HG02588 (cell line): Measurements from ENCODE around the gene GPR157.
"Not testable (repeated sequence)": the region's sequence is repeated elsewhere in the genome, so short reads cannot be mapped to it uniquely, and the experiment has no call there.

ENCODE experiments used
- ATAC-seq: cut with Tn5 transposase; IDR thresholded peaks from one replicate; pipeline ENCODE4 v1.9.1; 2021; ENCODE audit warnings: mild to moderate bottlenecking, moderate library complexity; ENCODE audit not compliant: unreplicated experiment

GPR157 gene

GRCh38 chr1:9128520-9129265, at the start of gene GPR157:
Gene GPR157 (minus strand): TSS chr1:9129102. CDS start chr1:9129027, 75 bp downstream.
- peak; percentile 63 for ATAC-seq

GRCh38 chr1:9174762-9175161, 45.9 kb upstream of the GPR157 start:
- ATAC-seq: no peak

GRCh38 chr1:9174243-9174642, 45.3 kb upstream of the GPR157 start:
- no peak for ATAC-seq

GRCh38 chr1:9169601-9170137, 40.8 kb upstream of the GPR157 start:
- no peak for ATAC-seq

- no peak for ATAC-seq
These were observed 38.7 kb upstream of the GPR157 start for GRCh38 chr1:9167638-9168037.

- ATAC-seq: no peak
These were observed 37.7 kb upstream of the GPR157 start for GRCh38 chr1:9166289-9167235.

GRCh38 chr1:9165396-9165795, 36.5 kb upstream of the GPR157 start:
- no peak for ATAC-seq

- no peak for ATAC-seq
These were observed 36.0 kb upstream of the GPR157 start for GRCh38 chr1:9164919-9165318.

- ATAC-seq: no peak
These were observed 35.6 kb upstream of the GPR157 start for GRCh38 chr1:9164532-9164900.

GRCh38 chr1:9161963-9162362, 33.1 kb upstream of the GPR157 start:
- no peak for ATAC-seq

GRCh38 chr1:9161342-9161741, 32.4 kb upstream of the GPR157 start:
- ATAC-seq: no peak

- ATAC-seq: no peak
These were observed 31.3 kb upstream of the GPR157 start for GRCh38 chr1:9160079-9160717.

GRCh38 chr1:9155879-9156278, 27.0 kb upstream of the GPR157 start:
- ATAC-seq: no peak

GRCh38 chr1:9155405-9155804, 26.5 kb upstream of the GPR157 start:
- not testable (repeated sequence) for ATAC-seq

- ATAC-seq: no peak
These were observed 24.2 kb upstream of the GPR157 start for GRCh38 chr1:9153152-9153551.

GRCh38 chr1:9152535-9152934, 23.6 kb upstream of the GPR157 start:
- no peak for ATAC-seq

GRCh38 chr1:9151328-9151860, 22.5 kb upstream of the GPR157 start:
- ATAC-seq: no peak

GRCh38 chr1:9150582-9151327, 21.9 kb upstream of the GPR157 start:
- ATAC-seq: no peak

- ATAC-seq: no peak
These were observed 21.1 kb upstream of the GPR157 start for GRCh38 chr1:9149837-9150581.

- no peak for ATAC-seq
These were observed 20.2 kb upstream of the GPR157 start for GRCh38 chr1:9149151-9149550.
